ENCODE results near the gene BOK.

BOK gene

GRCh38 chr2:241532733-241533601 lies 25.6 kb upstream of the BOK start:
- no peak overlapping the region for H3K4me3 ChIP-seq (ENCODE audit: low read depth, low read length)
- TF ChIP-seq CTCF (IDR thresholded peaks at IDR 0.05; ENCODE audit: low read depth, low read length, missing control alignments): no peak

GRCh38 chr2:241534293-241534692 lies 24.3 kb upstream of the BOK start:
- H3K4me3 ChIP-seq (ENCODE audit: low read depth, low read length): no peak overlapping the region
- TF ChIP-seq CTCF (IDR thresholded peaks at IDR 0.05; ENCODE audit: low read depth, low read length, missing control alignments): no peak
- DNase-seq (ENCODE audit: low read depth): no peak

More at GRCh38 chr2:241532733-241533601, 25.6 kb upstream of the BOK start:
- no peak for DNase-seq (ENCODE audit: low read depth)

- TF ChIP-seq CTCF (IDR thresholded peaks at IDR 0.05; ENCODE audit: low read depth, low read length, missing control alignments): no peak
Measured at GRCh38 chr2:241534701-241535375, 23.7 kb upstream of the BOK start.

GRCh38 chr2:241535871-241536655 lies 22.5 kb upstream of the BOK start:
- TF ChIP-seq CTCF (IDR thresholded peaks at IDR 0.05; ENCODE audit: low read depth, low read length, missing control alignments): no peak
- no peak for DNase-seq (ENCODE audit: low read depth)
- no peak overlapping the region for H3K4me3 ChIP-seq (ENCODE audit: low read depth, low read length)

More at GRCh38 chr2:241534701-241535375, 23.7 kb upstream of the BOK start:
- DNase-seq (ENCODE audit: low read depth): no peak
- H3K4me3 ChIP-seq (ENCODE audit: low read depth, low read length): no peak overlapping the region

GRCh38 chr2:241538838-241539615 lies 19.5 kb upstream of the BOK start:
- H3K4me3 ChIP-seq (ENCODE audit: low read depth, low read length): no peak overlapping the region
- no peak for DNase-seq (ENCODE audit: low read depth)
- no peak for TF ChIP-seq CTCF (IDR thresholded peaks at IDR 0.05; ENCODE audit: low read depth, low read length, missing control alignments)
